H9 (cell line): ENCODE measurements around the gene PID1. TPM values are rescaled to one million over a fixed set of nuclear protein-coding genes. Genes with fewer than 3 reads are reported as not detected.

Experiments
- DNase-seq: peaks from one replicate; pipeline ENCODE4 v3.0.0-alpha.2; 2017
- H2AFZ ChIP-seq: one replicate; pipeline ENCODE4 v1.6.1; 2013; ENCODE audit warnings: mild to moderate bottlenecking, low read length, control low read depth, moderate library complexity
- H2AK5ac ChIP-seq: 2 replicates; pipeline ENCODE4 v1.6.1; 2013; ENCODE audit warnings: low read length, control low read depth, mixed read lengths; ENCODE audit not compliant: insufficient read length
- H2BK120ac ChIP-seq: one replicate; pipeline ENCODE4 v1.6.1; 2013; ENCODE audit warnings: low read depth, mild to moderate bottlenecking, low read length, control low read depth, inconsistent platforms; ENCODE audit not compliant: poor library complexity, severe bottlenecking
- H2BK12ac ChIP-seq: 2 replicates; pipeline ENCODE4 v1.6.1; 2013; ENCODE audit warnings: low read length, control low read depth, mixed read lengths, low read depth; ENCODE audit not compliant: insufficient read length
- H2BK15ac ChIP-seq: 2 replicates; pipeline ENCODE4 v1.6.1; 2013; ENCODE audit warnings: low read depth, low read length, control low read depth
- H2BK20ac ChIP-seq: one replicate; pipeline ENCODE4 v1.6.1; 2013; ENCODE audit warnings: low read depth, mild to moderate bottlenecking, low read length, control low read depth, inconsistent platforms; ENCODE audit not compliant: poor library complexity, severe bottlenecking
- H2BK5ac ChIP-seq: 2 replicates; pipeline ENCODE4 v1.6.1; 2013; ENCODE audit warnings: low read length, control low read depth, mixed read lengths; ENCODE audit not compliant: insufficient read length
- H3K14ac ChIP-seq: 2 replicates; pipeline ENCODE4 v1.6.1; 2013; ENCODE audit warnings: low read length, control low read depth; ENCODE audit not compliant: insufficient read depth
- H3K18ac ChIP-seq: 2 replicates; pipeline ENCODE4 v1.6.1; 2013; ENCODE audit warnings: low read depth, mild to moderate bottlenecking, mixed read lengths, low read length, control low read depth; ENCODE audit not compliant: insufficient read length
- H3K23ac ChIP-seq: 2 replicates; pipeline ENCODE4 v1.6.1; 2013; ENCODE audit warnings: low read length, control low read depth, mixed read lengths, low read depth; ENCODE audit not compliant: insufficient read length
- H3K23me2 ChIP-seq: 2 replicates; pipeline ENCODE4 v1.6.1; 2013; ENCODE audit warnings: low read depth, mild to moderate bottlenecking, mixed read lengths, low read length, control low read depth; ENCODE audit not compliant: insufficient read length, poor library complexity, severe bottlenecking
- H3K27ac ChIP-seq: 2 replicates; pipeline ENCODE4 v1.5.1; 2013; ENCODE audit warnings: low read length, control low read depth, mixed read lengths, low read depth; ENCODE audit not compliant: insufficient read length
- H3K27me3 ChIP-seq: 2 replicates; pipeline ENCODE4 v1.6.1; 2013; ENCODE audit warnings: low read length, control low read depth, inconsistent platforms; ENCODE audit not compliant: insufficient read depth
- H3K4ac ChIP-seq: 2 replicates; pipeline ENCODE4 v1.6.1; 2013; ENCODE audit warnings: low read depth, mild to moderate bottlenecking, control low read depth, inconsistent platforms, low read length, moderate library complexity
- H3K4me1 ChIP-seq: 2 replicates; pipeline ENCODE4 v1.6.1; 2013; ENCODE audit warnings: low read length, control low read depth, inconsistent platforms; ENCODE audit not compliant: insufficient read depth
- H3K4me2 ChIP-seq: 2 replicates; pipeline ENCODE4 v1.6.1; 2013; ENCODE audit warnings: low read length, control low read depth, mixed read lengths; ENCODE audit not compliant: insufficient read length, insufficient read depth
- H3K56ac ChIP-seq: 2 replicates; pipeline ENCODE4 v1.6.1; 2013; ENCODE audit warnings: low read depth, mild to moderate bottlenecking, mixed read lengths, low read length, control low read depth; ENCODE audit not compliant: insufficient read length
- H3K79me1 ChIP-seq: 2 replicates; pipeline ENCODE4 v1.6.1; 2013; ENCODE audit warnings: low read depth, mild to moderate bottlenecking, moderate library complexity, low read length, control low read depth, inconsistent platforms; ENCODE audit not compliant: insufficient read depth, poor library complexity, severe bottlenecking
- H3K79me2 ChIP-seq: 2 replicates; pipeline ENCODE4 v1.6.1; 2013; ENCODE audit warnings: low read length, control low read depth, inconsistent platforms; ENCODE audit not compliant: insufficient read depth
- H3K9ac ChIP-seq: 2 replicates; pipeline ENCODE4 v1.6.1; 2013; ENCODE audit warnings: low read length, control low read depth, mixed read lengths; ENCODE audit not compliant: insufficient read length; ENCODE audit errors: extremely low read depth
- H3K9me3 ChIP-seq: one replicate; pipeline ENCODE4 v1.6.1; 2013; ENCODE audit warnings: low read depth, low read length, inconsistent platforms; ENCODE audit not compliant: control insufficient read depth
- H3T11ph ChIP-seq: one replicate; pipeline ENCODE4 v1.6.1; 2013; ENCODE audit warnings: mild to moderate bottlenecking, low read length, control low read depth, inconsistent platforms
- H4K20me1 ChIP-seq: one replicate; pipeline ENCODE4 v1.6.1; 2013; ENCODE audit not compliant: control insufficient read depth, insufficient read length, insufficient read depth
- H4K5ac ChIP-seq: 2 replicates; pipeline ENCODE4 v1.6.1; 2013; ENCODE audit warnings: low read depth, mild to moderate bottlenecking, mixed read lengths, low read length, control low read depth; ENCODE audit not compliant: insufficient read length
- H4K8ac ChIP-seq: replicated peaks from 2 replicates; pipeline ENCODE4 v1.6.1; 2013; ENCODE audit warnings: low read length, control low read depth, mixed read lengths, low read depth; ENCODE audit not compliant: insufficient read length
- H4K91ac ChIP-seq: 2 replicates; pipeline ENCODE4 v1.6.1; 2013; ENCODE audit warnings: low read depth, mild to moderate bottlenecking, moderate library complexity, mixed read lengths, low read length, control low read depth; ENCODE audit not compliant: insufficient read length
- H3K27ac Mint-ChIP-seq, 3 experiments: 2 replicates in 2 of 3; 3 replicates in 1 of 3; pipeline ENCODE4 v1.8.0; 2020 to 2021; ENCODE audit warnings: mixed read lengths in 3 of 3, mild to moderate bottlenecking in 1 of 3, moderate library complexity in 1 of 3
- H3K27me3 Mint-ChIP-seq: 2 replicates; pipeline ENCODE4 v1.8.0; 2021; ENCODE audit warnings: low read depth, mild to moderate bottlenecking, moderate library complexity, mixed read lengths
- H3K36me3 Mint-ChIP-seq, 3 experiments: 2 replicates in 2 of 3; 3 replicates in 1 of 3; pipeline ENCODE4 v1.8.0; 2020 to 2021; ENCODE audit warnings: low read depth in 3 of 3, mixed read lengths in 3 of 3; ENCODE audit not compliant: insufficient read depth in 1 of 3
- H3K4me1 Mint-ChIP-seq, 2 experiments: 2 replicates each; pipeline ENCODE4 v1.8.0; 2020; ENCODE audit warnings: mixed read lengths in 2 of 2
- H3K4me3 Mint-ChIP-seq, 2 experiments: 2 replicates in 1 of 2; 3 replicates in 1 of 2; pipeline ENCODE4 v1.8.0; 2020 to 2021; ENCODE audit warnings: mild to moderate bottlenecking in 2 of 2, mixed read lengths in 2 of 2, moderate library complexity in 1 of 2
- H3K9me3 Mint-ChIP-seq, 2 experiments: 2 replicates in 1 of 2; 3 replicates in 1 of 2; pipeline ENCODE4 v1.8.0; 2020; ENCODE audit warnings: mild to moderate bottlenecking in 2 of 2, mixed read lengths in 2 of 2, moderate library complexity in 1 of 2
- WGBS: extraction: QIAGEN DNeasy Blood & Tissue Kit; methylation state at CpG from one replicate; pipeline ENCODE4 v1.1.7; 2013; ENCODE audit warnings: missing lambda C conversion rate, low lambda C conversion rate, mixed read lengths; ENCODE audit not compliant: insufficient read length; ENCODE audit errors: extremely low coverage; 5-methylcytosine and 5-hydroxymethylcytosine counted together
- total RNA-seq: library from RNA; stranded (reverse); gene quantifications from 2 replicates; pipeline ENCODE4 v1.2.1, GENCODE V29; 2021
- TF ChIP-seq, protein P1 (sequence below): fragments of 200-600 bp; sonication (generic); conservative IDR thresholded peaks from 3 replicates; pipeline ENCODE4 v1.8.0; 2021; ENCODE audit warnings: antibody characterized with exemption, mild to moderate bottlenecking

Gene PID1
- total RNA-seq, 1 experiment from 2014 or later, result 1.4 TPM

DNA sequence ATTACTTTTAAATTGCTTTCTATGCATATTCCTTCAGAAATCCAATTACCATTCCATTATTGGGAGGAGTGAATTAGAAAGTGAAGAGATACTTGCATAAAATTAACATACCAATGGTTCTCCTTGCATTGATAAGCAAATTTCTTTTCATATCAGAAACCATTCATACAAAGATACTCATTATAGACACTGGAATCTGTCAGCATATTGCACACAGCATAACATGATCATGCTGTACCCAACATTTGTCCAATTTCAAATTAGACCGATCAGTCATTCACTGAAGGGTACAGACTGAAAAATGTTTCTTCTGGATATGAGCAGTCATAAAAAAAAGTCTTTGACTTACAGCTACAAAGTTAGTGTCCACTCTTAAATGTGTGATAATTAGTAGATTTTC lies 175.6 kb downstream of the PID1 start:
- H2BK12ac ChIP-seq, result no peak overlapping the region
- no peak overlapping the region for H4K5ac ChIP-seq
- H3K27me3 Mint-ChIP-seq, result no peaks in the 10 kb centered on the region
- no peaks in the 10 kb centered on the region for H3K79me2 ChIP-seq
- H3K18ac ChIP-seq, result no peak overlapping the region
- no peak overlapping the region for H4K91ac ChIP-seq
- no peak overlapping the region for H4K8ac ChIP-seq
- H2AFZ ChIP-seq, result no peak overlapping the region
- H3K9me3 ChIP-seq, result no peaks in the 10 kb centered on the region
- peaks cover 12 to 14% of the 10 kb centered on the region in 2 experiments for H3K4me1 Mint-ChIP-seq
- H3K23ac ChIP-seq, result no peak overlapping the region
- H2AK5ac ChIP-seq, result no peak overlapping the region
- H3K4me3 Mint-ChIP-seq, result no peak overlapping the region
- H3K4ac ChIP-seq, result no peak overlapping the region
- no peaks in the 10 kb centered on the region for H3K4me1 ChIP-seq
- H3K14ac ChIP-seq, result no peak overlapping the region
- H3T11ph ChIP-seq, result no peak overlapping the region
- no peaks in the 10 kb centered on the region for H3K27me3 ChIP-seq
- no peak overlapping the region for H2BK15ac ChIP-seq
- H3K9ac ChIP-seq, result no peak overlapping the region
- no peak overlapping the region for H2BK120ac ChIP-seq
- H2BK20ac ChIP-seq, result no peak overlapping the region
- H3K79me1 ChIP-seq, result no peaks in the 10 kb centered on the region
- TF ChIP-seq, protein P1, sequence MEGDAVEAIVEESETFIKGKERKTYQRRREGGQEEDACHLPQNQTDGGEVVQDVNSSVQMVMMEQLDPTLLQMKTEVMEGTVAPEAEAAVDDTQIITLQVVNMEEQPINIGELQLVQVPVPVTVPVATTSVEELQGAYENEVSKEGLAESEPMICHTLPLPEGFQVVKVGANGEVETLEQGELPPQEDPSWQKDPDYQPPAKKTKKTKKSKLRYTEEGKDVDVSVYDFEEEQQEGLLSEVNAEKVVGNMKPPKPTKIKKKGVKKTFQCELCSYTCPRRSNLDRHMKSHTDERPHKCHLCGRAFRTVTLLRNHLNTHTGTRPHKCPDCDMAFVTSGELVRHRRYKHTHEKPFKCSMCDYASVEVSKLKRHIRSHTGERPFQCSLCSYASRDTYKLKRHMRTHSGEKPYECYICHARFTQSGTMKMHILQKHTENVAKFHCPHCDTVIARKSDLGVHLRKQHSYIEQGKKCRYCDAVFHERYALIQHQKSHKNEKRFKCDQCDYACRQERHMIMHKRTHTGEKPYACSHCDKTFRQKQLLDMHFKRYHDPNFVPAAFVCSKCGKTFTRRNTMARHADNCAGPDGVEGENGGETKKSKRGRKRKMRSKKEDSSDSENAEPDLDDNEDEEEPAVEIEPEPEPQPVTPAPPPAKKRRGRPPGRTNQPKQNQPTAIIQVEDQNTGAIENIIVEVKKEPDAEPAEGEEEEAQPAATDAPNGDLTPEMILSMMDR, result no peak
- H3K9me3 Mint-ChIP-seq, result peaks cover 2% of the 10 kb centered on the region in 2 experiments; a peak in 1 of 5 replicates
- H3K27ac ChIP-seq, result no peak overlapping the region
- H4K20me1 ChIP-seq, result no peaks in the 10 kb centered on the region
- H3K27ac Mint-ChIP-seq, result no peak overlapping the region
- no peak overlapping the region for H3K56ac ChIP-seq
- peaks cover 0 to 7% (median 3%) of the 10 kb centered on the region in 3 experiments; a peak in 1 of 7 replicates for H3K36me3 Mint-ChIP-seq
- no CpG with 5 or more reads among the region's 1 CpG for WGBS
- DNase-seq, result no peak
- H3K4me2 ChIP-seq, result no peak overlapping the region
- H3K23me2 ChIP-seq, result no peaks in the 10 kb centered on the region
- H2BK5ac ChIP-seq, result no peak overlapping the region
